ENCODE data around the gene PLEKHA6. TPM values are rescaled to one million over a fixed set of nuclear protein-coding genes. Genes with fewer than 3 reads are reported as not detected.

The PLEKHA6 gene
- total RNA-seq, 2 experiments from 2014 or later = not detected

DNA sequence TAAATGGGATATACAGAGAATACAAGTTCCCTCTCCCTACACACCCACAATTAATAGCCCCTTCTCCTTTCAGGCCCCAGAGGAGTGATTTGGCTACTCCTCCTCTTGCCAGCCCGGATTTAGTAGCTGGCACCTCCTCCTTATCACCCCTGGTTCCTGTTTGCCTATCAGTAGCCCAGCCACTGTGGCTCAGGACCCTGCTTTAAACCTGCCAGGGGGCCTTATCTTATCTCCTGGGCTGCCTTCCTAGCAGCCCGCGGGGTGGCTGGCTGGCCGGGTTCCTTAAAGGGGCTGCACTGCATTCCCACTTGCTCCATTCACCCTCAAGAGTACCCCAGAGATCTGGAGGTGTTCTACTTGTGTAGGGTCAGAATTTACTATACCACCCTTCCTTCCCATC is 70.4 kb downstream of the PLEKHA6 start:
- peaks cover 21% of the 10 kb centered on the region for H3K27me3 Mint-ChIP-seq
- no peak for DNase-seq
- H3K9me3 Mint-ChIP-seq = no peaks in the 10 kb centered on the region
- peaks cover 22% of the 10 kb centered on the region for H3K4me1 Mint-ChIP-seq
- H3K4me3 Mint-ChIP-seq = no peak overlapping the region
- POLR2A ChIA-PET = no interaction called here
- CTCF ChIA-PET = no interaction called here
- no peak overlapping the region for H3K27ac Mint-ChIP-seq
- H3K36me3 Mint-ChIP-seq (ENCODE audit: low read depth) = no peaks in the 10 kb centered on the region

DNA sequence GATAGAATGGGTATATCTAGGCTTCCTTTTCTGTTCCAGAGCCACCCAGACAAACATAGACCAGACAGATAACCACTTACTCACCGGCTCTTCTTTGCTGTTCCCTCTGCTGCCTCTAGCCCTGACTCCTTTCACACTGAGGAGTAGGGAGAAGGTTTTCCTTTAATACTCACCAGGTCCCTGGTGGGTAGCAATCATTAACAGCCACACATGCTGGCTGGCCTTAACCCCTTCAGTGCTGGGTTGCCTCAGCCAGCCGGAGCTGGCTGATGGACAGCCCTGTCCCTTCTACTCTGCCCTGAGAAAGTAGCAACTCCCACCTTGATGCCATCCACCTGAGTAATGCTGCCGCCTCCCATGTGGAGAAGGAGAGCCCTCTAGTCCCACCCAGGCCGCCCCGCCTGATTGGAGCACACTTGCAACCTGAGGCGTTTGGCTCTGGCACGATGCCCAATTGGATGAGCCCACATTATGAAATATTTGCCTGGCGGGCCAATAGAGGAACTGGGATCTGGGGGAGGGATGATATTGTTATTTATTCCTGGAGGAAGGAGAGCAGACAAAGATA is 71.6 kb downstream of the PLEKHA6 start:
- CTCF ChIA-PET = interaction anchor here (1.1 to 1.5 kb wide), 3 partner anchors 59 to 519 kb away, joined by 3 to 4 read pairs (median 3); no protein-coding TSS in a partner anchor
- no peak overlapping the region for H3K4me3 Mint-ChIP-seq
- peaks cover 15% of the 10 kb centered on the region for H3K27me3 Mint-ChIP-seq

DNA sequence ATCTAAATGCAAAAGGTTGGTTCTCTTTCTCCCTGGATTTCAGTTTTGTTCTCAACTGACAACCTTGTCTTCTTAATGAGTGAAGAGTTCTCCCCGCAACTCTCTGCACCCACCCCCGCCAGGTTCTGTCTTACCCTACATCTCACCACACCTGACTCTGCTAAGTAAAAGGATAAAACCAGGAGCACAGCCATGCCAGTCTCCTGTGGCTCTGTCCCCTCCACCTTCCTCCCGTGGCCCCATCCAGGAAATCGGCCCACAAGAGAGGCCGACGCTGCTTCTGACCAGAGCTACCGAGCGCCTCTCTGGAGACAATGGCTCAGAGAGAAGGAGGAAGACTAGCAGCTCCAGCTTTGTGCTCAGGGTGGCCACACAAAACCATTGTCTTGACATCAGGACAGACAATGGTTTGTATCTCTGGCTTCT is 72.2 kb downstream of the PLEKHA6 start:
- no peak for DNase-seq
- H3K27ac Mint-ChIP-seq = peak overlapping the region; percentile 44
- peaks cover 22% of the 10 kb centered on the region for H3K4me1 Mint-ChIP-seq
- CTCF ChIA-PET = interaction anchor here (1.1 to 1.5 kb wide), 3 partner anchors 59 to 519 kb away, joined by 3 to 4 read pairs (median 3); no protein-coding TSS in a partner anchor
- POLR2A ChIA-PET = no interaction called here
- H3K9me3 Mint-ChIP-seq = no peaks in the 10 kb centered on the region
- H3K27me3 Mint-ChIP-seq = peaks cover 12% of the 10 kb centered on the region
- H3K36me3 Mint-ChIP-seq (ENCODE audit: low read depth) = no peaks in the 10 kb centered on the region
- peak overlapping the region; percentile 9 for H3K4me3 Mint-ChIP-seq

More for the DNA sequence above, 71.6 kb downstream of the PLEKHA6 start:
- Mint-ChIP-seq H3K36me3 (ENCODE audit: low read depth) (no peaks in the 10 kb centered on the region), H3K4me1 (peaks cover 22% of the 10 kb centered on the region), H3K9me3 (no peaks in the 10 kb centered on the region), H3K27ac (no peak overlapping the region)
- no peak for DNase-seq
- POLR2A ChIA-PET = no interaction called here

DNA sequence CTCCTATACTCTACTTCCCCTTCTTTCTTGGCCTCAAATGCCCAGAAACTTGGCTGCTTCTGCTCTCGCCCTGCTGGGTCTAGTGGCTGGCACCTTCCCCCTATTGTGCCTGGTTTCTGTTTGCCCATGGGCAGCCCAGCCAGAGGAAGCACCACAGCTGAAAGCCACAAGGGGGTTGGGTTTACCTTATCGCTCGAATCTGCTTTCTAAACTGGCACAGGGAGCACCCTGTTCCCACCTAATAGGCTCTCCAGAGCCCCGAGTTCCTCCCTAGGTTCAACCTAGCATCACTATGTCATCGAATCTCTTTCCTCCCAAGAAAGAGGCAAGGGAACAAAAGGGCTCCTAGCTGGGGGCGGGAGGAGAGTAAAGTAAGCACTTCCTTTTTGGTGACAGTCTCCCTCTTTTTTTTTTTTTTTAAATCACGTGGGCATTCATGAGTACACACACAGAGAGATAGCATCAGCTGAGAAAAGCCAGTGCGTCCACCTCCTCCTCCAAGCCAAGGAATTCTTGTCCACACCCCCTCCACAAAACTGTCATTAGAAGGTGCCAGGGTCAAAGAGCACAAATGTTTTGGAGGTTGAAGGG is 72.8 kb downstream of the PLEKHA6 start:
- no peaks in the 10 kb centered on the region for H3K9me3 Mint-ChIP-seq
- no peaks in the 10 kb centered on the region for H3K36me3 Mint-ChIP-seq (ENCODE audit: low read depth)
- ChIA-PET CTCF (interaction anchor here (1.1 to 1.5 kb wide), 2 partner anchors 72 to 520 kb away, joined by 3 to 4 read pairs; no protein-coding TSS in a partner anchor), POLR2A (no interaction called here)
- H3K27ac Mint-ChIP-seq = peak overlapping the region; percentile 87
- H3K4me3 Mint-ChIP-seq = peak overlapping the region; percentile 62
- peaks cover 16% of the 10 kb centered on the region for H3K27me3 Mint-ChIP-seq
- H3K4me1 Mint-ChIP-seq = peaks cover 22% of the 10 kb centered on the region
- peak; percentile 66 for DNase-seq

DNA sequence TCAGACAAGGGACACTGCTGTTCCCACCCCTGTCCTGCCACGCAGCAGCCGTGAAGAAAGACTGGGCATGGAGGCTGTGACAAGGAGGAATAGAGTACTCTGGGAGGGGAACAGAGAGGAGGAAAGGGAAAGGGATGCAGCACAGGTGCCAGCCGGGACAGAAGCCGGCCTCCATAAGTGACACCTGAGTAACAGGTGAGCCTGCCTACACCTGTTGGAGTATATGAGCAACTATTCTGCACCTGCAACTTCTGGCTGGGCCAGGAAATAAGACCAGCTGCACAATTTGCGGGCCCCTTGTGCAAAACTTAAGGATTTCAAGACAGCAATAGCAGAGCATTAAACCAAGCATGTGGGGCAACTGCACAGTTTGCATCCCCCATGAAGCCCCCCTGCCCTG is 73.4 kb downstream of the PLEKHA6 start:
- CTCF ChIA-PET = no interaction called here
- no peak for DNase-seq
- no peaks in the 10 kb centered on the region for H3K36me3 Mint-ChIP-seq (ENCODE audit: low read depth)
- peaks cover 19% of the 10 kb centered on the region for H3K27me3 Mint-ChIP-seq
- peak overlapping the region; percentile 62 for H3K4me3 Mint-ChIP-seq
- no peaks in the 10 kb centered on the region for H3K9me3 Mint-ChIP-seq
- H3K27ac Mint-ChIP-seq = peak overlapping the region; percentile 87
- POLR2A ChIA-PET = no interaction called here
- H3K4me1 Mint-ChIP-seq = peaks cover 22% of the 10 kb centered on the region

DNA sequence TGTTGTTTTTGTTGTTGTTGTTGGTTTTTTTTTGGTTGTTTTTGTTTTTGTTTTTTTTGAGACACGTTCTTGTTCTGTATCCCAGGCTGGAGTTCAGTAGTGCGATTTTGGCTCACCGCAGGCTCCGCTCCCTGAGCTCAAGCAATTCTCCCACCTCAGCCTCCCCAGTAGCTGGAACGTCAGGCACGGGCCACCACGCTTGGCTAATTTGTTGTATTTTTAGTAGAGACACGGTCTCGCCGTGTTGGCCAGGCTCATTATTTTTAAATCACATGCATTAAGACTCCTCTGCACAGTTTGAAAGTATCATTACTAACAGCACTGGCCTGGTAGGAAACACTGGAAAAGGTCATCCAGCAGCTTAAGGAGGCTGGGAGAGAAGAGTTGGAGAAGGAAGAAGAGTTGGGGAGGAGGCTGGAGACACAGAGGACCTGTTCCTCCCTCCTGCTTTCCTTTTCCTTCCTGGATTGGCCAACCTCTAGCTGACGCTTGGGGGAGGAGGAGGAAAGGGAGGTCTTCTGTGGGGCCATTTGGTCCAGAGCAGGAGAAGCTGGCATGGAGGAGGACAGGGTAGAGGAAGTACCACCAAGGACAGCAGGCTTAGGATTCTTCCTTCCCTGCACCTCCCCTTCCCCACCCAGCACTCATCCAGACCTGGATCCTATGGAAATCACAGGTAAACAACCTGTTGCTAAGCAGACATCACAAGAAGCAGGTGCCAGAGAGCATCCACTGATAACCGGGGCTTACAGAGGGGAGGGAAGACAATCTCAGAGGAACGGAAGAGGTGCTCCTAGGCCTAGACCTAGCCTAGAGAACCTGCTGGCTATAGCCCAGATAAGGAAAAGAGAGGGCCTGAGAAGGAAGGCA is 74.1 kb downstream of the PLEKHA6 start:
- Mint-ChIP-seq H3K9me3 (no peaks in the 10 kb centered on the region), H3K27ac (no peak overlapping the region), H3K4me3 (no peak overlapping the region), H3K27me3 (peaks cover 17% of the 10 kb centered on the region), H3K4me1 (peaks cover 22% of the 10 kb centered on the region), H3K36me3 (ENCODE audit: low read depth) (no peaks in the 10 kb centered on the region)
- DNase-seq = no peak
- CTCF ChIA-PET = interaction anchor here (0.5 to 0.7 kb wide), 2 partner anchors 16 to 28 kb away, joined by 3 to 5 read pairs; no protein-coding TSS in a partner anchor
- POLR2A ChIA-PET = no interaction called here

DNA sequence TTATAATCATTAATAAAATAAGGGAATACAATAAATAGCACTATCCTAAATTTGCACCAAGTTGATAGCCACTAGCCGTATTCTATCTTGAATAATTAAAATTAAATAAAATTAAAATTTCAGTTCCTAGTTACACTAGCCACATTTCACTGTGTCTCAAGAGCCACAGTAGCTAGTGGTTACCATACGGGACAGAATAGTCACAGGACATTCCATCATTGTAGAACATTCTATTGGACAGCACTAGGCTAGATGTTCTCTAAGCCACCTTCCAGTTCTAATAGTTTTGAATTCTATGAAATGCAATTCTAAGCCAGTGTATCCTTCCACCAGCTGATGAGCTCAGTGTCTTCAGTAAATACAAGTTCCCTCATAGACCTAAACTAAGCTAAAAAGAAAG is 74.8 kb downstream of the PLEKHA6 start:
- H3K27ac Mint-ChIP-seq = no peak overlapping the region
- ChIA-PET POLR2A (no interaction called here), CTCF (interaction anchor here (0.5 to 0.7 kb wide), 3 partner anchors 15 to 229 kb away, joined by 3 to 5 read pairs (median 3); no protein-coding TSS in a partner anchor)
- DNase-seq = no peak
- H3K27me3 Mint-ChIP-seq = peaks cover 16% of the 10 kb centered on the region
- no peak overlapping the region for H3K4me3 Mint-ChIP-seq
- H3K36me3 Mint-ChIP-seq (ENCODE audit: low read depth) = no peaks in the 10 kb centered on the region
- H3K4me1 Mint-ChIP-seq = peaks cover 22% of the 10 kb centered on the region
- H3K9me3 Mint-ChIP-seq = no peaks in the 10 kb centered on the region

DNA sequence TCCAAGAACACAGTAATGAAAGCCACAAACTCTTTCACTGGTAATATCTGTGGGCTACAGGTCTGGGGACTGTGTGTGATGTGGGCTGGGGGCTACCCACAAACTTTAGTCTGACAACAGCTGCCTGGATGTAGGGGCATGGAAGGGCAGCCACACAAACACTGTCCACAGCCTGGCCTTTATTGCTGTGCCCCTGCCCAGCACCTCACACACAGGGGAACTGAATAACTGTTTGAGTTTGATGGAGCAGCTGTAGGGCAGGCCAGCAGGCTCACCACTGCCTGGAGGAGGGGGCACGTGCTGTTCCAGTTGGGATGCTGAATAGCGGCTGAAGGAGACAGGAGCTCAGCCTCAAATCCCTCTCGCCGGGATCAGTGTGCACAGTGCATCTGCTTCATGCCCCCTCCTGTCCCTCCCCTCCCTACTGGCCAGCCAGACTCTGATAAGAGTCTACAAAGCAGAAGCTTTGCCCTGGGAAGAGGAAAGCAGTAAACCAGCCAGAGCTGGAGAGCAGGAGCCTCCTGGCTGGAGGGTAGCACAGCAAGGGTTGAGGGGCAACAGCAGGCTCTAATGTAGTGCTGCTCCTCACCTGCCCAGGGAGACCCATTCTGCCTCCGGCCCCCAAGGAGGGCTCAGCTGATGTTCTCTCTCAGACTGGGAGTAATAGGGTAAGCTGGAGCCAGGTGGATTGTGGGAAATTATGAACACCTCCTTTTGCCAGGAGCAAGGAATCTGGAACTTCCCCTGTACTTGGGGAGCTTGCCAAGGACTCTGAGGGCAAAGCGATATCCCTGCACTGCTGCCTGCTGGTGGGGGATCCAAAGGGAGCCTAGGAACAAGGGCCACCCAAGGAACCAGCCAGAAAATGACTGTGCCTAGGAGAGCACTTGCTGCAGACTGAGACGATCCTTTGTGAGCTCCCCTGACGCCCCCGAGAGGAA is 75.7 kb downstream of the PLEKHA6 start:
- DNase-seq = no peak
- ChIA-PET CTCF (interaction anchor here (0.5 to 1.2 kb wide), 4 partner anchors 42 to 230 kb away, joined by 3 read pairs; no protein-coding TSS in a partner anchor), POLR2A (no interaction called here)
- Mint-ChIP-seq H3K4me3 (no peak overlapping the region), H3K4me1 (peaks cover 22% of the 10 kb centered on the region), H3K27me3 (peaks cover 22% of the 10 kb centered on the region), H3K27ac (no peak overlapping the region), H3K36me3 (ENCODE audit: low read depth) (no peaks in the 10 kb centered on the region), H3K9me3 (no peaks in the 10 kb centered on the region)

DNA sequence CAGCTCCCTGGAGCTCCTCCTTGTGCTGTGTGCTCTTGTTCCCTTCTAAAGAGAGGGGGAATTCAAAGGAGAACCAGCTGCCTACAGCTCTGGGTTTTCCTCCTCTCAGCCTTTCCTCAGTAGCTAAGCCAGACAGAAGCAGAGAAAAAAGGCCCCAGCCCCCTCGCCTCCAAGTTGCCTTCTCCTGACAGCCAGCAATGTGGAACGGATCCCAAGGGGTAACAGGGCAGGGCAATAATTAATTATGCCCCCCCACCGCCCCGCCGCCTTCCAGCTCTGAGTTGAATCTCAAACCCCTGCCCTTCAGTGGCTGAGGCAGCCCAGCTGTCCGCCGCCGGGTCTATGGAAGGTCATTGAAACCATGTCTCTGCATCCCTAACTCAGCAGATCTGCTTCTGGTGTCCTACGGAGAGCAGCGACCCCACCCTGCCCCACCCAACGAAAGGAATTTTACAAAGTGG is 76.9 kb downstream of the PLEKHA6 start:
- Mint-ChIP-seq H3K36me3 (ENCODE audit: low read depth) (no peaks in the 10 kb centered on the region), H3K4me1 (peaks cover 19% of the 10 kb centered on the region), H3K27ac (no peak overlapping the region), H3K4me3 (no peak overlapping the region), H3K27me3 (peaks cover 24% of the 10 kb centered on the region), H3K9me3 (no peaks in the 10 kb centered on the region)
- no peak for DNase-seq
- ChIA-PET CTCF (interaction anchor here (0.9 to 1.1 kb wide), 2 partner anchors 76 to 81 kb away, joined by 3 to 5 read pairs; no protein-coding TSS in a partner anchor), POLR2A (no interaction called here)

DNA sequence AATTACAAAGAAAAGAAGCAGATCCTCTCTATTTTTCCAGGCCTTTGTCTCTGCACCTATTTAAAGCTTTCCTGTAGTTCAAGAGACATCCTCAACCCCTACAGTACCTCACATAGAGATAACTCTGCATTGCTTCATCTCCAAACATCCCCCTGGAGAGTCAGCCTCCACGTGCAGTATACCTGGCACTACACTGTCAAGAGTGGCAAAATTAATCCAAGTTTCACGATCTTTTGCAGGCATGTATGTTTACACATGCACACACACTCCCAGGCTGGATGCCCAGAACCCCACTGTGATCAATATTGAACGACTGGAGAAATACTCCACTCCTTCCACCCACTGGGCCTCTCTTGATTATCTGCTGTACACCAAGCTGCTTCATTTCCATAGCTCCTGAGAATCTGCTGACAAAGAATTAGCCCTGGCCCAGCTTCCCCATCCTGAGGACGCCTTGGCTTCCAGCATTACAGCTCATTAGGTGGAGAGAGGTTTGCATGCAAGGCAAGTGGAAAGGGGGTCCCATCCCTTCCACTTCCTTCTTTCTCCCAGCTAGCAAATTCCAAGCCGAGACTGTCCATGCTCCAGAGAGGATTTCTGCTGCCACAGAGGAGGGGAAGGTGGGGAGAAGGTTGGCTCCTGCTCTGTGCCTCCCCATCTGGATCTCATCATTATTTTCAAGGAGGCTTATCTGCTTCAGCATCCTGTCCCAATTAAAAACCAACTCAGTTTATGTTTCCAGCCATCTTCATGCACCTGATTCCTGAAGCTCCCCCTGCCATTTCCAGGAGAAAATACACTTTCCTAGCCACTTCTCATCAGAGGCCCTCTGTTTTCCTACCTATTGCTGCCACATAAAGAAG is 79.4 kb downstream of the PLEKHA6 start:
- CTCF ChIA-PET = interaction anchor here (0.6 kb wide), 1 partner anchor 96 kb away, joined by 3 read pairs; no protein-coding TSS in a partner anchor
- DNase-seq = no peak
- POLR2A ChIA-PET = no interaction called here
- no peaks in the 10 kb centered on the region for H3K36me3 Mint-ChIP-seq (ENCODE audit: low read depth)
- H3K27me3 Mint-ChIP-seq = peaks cover 24% of the 10 kb centered on the region
- H3K27ac Mint-ChIP-seq = no peak overlapping the region
- no peaks in the 10 kb centered on the region for H3K4me1 Mint-ChIP-seq
- H3K4me3 Mint-ChIP-seq = no peak overlapping the region
- no peaks in the 10 kb centered on the region for H3K9me3 Mint-ChIP-seq

DNA sequence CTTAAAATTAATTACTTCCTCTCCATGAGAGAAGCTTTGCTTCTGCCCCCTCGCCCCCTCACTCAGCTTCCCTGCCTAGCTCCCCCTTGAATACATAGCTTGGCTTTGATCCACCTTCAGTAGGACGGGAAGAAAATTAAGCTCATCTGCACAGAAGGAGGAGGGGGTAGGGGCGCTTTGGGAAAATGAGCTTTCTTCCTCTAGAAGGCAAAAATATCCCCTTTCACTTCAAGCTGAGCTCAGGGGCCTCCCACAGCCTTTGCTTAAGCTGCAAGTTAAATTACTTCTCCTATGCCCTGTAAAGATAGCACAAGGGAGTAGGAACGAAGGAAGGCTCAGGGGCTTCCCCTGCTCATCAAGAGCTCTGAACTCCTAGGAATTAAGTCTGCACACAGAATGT is 80.8 kb downstream of the PLEKHA6 start:
- Mint-ChIP-seq H3K36me3 (ENCODE audit: low read depth) (no peaks in the 10 kb centered on the region), H3K27me3 (peaks cover 24% of the 10 kb centered on the region), H3K4me3 (no peak overlapping the region), H3K27ac (no peak overlapping the region), H3K4me1 (no peaks in the 10 kb centered on the region), H3K9me3 (no peaks in the 10 kb centered on the region)
- POLR2A ChIA-PET = no interaction called here
- CTCF ChIA-PET = interaction anchor here (1.0 kb wide), 1 partner anchor 46 kb away, joined by 3 read pairs; no protein-coding TSS in a partner anchor
- no peak for DNase-seq

All from activated CD4-positive, alpha-beta T cell treated with anti-CD3 and anti-CD28 coated beads, Interleukin-2, amount 10 ng/mL, durations not matched to agents 7 days and 5 days (primary cell).